Activated B cell treated with CpG ODN at 0.5 μM for 24 hours (primary cell): ENCODE results near the gene KRTAP5-7. TPM values are rescaled to one million over a fixed set of nuclear protein-coding genes. Genes with fewer than 3 reads are reported as not detected.

Experiments
- ATAC-seq: fragments of 200-7000 bp; cut with Tn5 transposase; one replicate; pipeline ENCODE4 v1.10.0; 2021; ENCODE audit warnings: low read depth, mild to moderate bottlenecking, moderate library complexity
- CTCF ChIA-PET: fragments of 350-600 bp; sonication (Branson Sonifier 250); formaldehyde crosslinking; loops from one replicate; lab custom pipeline; 2021; ENCODE audit warnings: antibody characterized with exemption; lab: Charles Lee
- POLR2A ChIA-PET: fragments of 350-600 bp; sonication (Branson Sonifier 250); formaldehyde crosslinking; loops from one replicate; lab custom pipeline; 2021; ENCODE audit warnings: antibody characterized with exemption; lab: Charles Lee
- DNase-seq: peaks from one replicate; pipeline ENCODE4 v3.0.0; 2022
- H3K27ac Mint-ChIP-seq: one replicate; pipeline ENCODE4 v1.8.0; 2020; ENCODE audit warnings: mixed read lengths
- H3K27me3 Mint-ChIP-seq: one replicate; pipeline ENCODE4 v1.8.0; 2021; ENCODE audit warnings: mixed read lengths
- H3K36me3 Mint-ChIP-seq: one replicate; pipeline ENCODE4 v1.8.0; 2021; ENCODE audit warnings: low read depth, mixed read lengths
- H3K4me1 Mint-ChIP-seq: one replicate; pipeline ENCODE4 v1.8.0; 2021; ENCODE audit warnings: mixed read lengths
- H3K4me3 Mint-ChIP-seq: one replicate; pipeline ENCODE4 v1.8.0; 2020; ENCODE audit warnings: mild to moderate bottlenecking, mixed read lengths
- H3K9me3 Mint-ChIP-seq: one replicate; pipeline ENCODE4 v1.8.0; 2020; ENCODE audit warnings: mixed read lengths
- intact Hi-C: fragments of 100-400 bp; cut with micrococcal nuclease; formaldehyde crosslinking; loops from one replicate; pipeline ENCODE4 v1.15.1; 2024
- total RNA-seq: library from RNA; stranded (reverse); gene quantifications from 2 replicates; pipeline ENCODE4 v1.2.3, GENCODE V29; 2022
- TF ChIP-seq, protein P1 (sequence below): fragments of 200-600 bp; IDR thresholded peaks from one replicate; pipeline ENCODE4 v1.8.0; 2022; ENCODE audit warnings: antibody characterized with exemption, mild to moderate bottlenecking

Gene KRTAP5-7
- total RNA-seq, 1 donor from 2014 or later: 0.49 TPM

DNA sequence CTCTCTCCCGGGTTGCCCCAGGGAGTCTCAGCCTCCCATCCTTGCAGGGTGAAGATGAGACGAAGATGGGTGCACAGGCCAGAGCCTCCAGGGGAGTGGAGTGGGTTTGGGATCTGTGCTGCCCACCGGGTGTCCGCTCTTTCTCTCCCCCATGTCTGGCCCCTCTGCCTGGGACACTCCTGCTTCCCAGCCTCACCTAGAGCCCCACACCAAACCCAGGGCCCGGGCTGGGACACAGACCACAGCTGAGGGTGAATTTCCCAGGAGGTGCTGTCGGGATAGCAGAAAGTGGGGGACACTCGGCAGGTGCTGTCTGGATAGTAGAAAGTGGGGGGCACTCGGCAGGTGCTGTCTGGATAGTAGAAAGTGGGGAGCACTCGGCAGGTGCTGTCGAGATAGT, 25.0 kb upstream of the KRTAP5-7 start:
- intact Hi-C loops: no loop called here
- peaks cover 82% of the 10 kb centered on the region for H3K36me3 Mint-ChIP-seq
- TF ChIP-seq, protein P1, sequence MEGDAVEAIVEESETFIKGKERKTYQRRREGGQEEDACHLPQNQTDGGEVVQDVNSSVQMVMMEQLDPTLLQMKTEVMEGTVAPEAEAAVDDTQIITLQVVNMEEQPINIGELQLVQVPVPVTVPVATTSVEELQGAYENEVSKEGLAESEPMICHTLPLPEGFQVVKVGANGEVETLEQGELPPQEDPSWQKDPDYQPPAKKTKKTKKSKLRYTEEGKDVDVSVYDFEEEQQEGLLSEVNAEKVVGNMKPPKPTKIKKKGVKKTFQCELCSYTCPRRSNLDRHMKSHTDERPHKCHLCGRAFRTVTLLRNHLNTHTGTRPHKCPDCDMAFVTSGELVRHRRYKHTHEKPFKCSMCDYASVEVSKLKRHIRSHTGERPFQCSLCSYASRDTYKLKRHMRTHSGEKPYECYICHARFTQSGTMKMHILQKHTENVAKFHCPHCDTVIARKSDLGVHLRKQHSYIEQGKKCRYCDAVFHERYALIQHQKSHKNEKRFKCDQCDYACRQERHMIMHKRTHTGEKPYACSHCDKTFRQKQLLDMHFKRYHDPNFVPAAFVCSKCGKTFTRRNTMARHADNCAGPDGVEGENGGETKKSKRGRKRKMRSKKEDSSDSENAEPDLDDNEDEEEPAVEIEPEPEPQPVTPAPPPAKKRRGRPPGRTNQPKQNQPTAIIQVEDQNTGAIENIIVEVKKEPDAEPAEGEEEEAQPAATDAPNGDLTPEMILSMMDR: no peak
- H3K4me1 Mint-ChIP-seq: peaks cover 1% of the 10 kb centered on the region
- CTCF ChIA-PET: no interaction called here
- peaks cover 4% of the 10 kb centered on the region for H3K9me3 Mint-ChIP-seq
- DNase-seq (peak; percentile 5), ATAC-seq (no peak)
- no peak overlapping the region for H3K27ac Mint-ChIP-seq
- POLR2A ChIA-PET: no interaction called here
- H3K4me3 Mint-ChIP-seq: no peak overlapping the region
- no peaks in the 10 kb centered on the region for H3K27me3 Mint-ChIP-seq

DNA sequence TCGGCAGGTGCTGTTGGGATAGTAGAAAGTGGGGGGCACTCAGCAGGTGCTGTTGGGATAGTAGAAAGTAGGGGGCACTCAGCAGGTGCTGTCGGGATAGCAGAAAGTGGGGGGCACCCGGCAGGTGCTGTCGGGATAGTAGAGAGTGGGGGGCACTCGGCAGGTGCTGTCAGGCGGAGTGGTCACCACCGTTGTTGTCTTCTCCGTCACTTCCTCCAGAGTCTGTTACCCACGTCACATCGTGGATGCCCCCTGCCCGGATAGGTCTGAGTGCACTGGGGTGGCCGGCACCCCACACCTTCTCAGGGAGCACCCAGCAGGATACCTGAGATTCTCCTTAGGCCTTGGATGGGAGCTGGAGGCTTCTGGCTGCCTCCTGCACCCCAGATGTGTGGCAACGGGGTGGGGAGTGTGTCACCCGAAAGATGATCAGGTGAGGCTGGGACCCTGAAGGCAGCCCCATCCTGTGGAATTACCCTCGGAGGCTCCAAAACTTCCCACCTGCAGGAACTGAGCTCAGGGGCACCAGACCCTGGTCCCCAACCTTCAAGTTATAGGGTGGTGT, 24.1 kb upstream of the KRTAP5-7 start:
- DNase-seq: no peak
- Mint-ChIP-seq H3K27ac (no peak overlapping the region), H3K9me3 (peaks cover 6% of the 10 kb centered on the region), H3K36me3 (peaks cover 76% of the 10 kb centered on the region), H3K27me3 (no peaks in the 10 kb centered on the region), H3K4me1 (peaks cover 1% of the 10 kb centered on the region), H3K4me3 (no peak overlapping the region)
- ChIA-PET CTCF (no interaction called here), POLR2A (no interaction called here)
- no peak for ATAC-seq
- intact Hi-C loops: no loop called here
- TF ChIP-seq, protein P1: no peak

DNA sequence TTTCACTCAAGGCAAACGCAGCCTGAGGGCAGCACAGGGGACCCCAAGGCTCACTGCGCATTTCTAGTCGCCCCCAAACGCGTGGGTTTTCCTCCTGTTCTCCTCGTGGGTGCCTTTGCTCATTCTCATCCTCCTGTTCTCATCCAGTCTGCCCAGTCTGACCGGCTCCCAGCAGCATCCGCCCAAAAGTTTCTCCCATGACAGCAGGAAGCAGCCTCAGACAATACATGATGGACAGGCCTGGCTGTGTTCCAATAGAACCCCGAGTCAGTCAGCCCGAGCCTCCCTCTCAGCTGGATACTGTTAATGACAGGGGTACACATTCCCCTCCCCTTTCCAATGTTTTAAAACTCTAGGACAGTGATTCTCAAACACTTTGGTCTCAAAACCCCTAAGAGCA, 22.5 kb upstream of the KRTAP5-7 start:
- ChIA-PET CTCF (no interaction called here), POLR2A (no interaction called here)
- DNase-seq (no peak), ATAC-seq (no peak)
- Mint-ChIP-seq H3K4me1 (peaks cover 1% of the 10 kb centered on the region), H3K27ac (no peak overlapping the region), H3K4me3 (no peak overlapping the region), H3K36me3 (peaks cover 61% of the 10 kb centered on the region), H3K27me3 (no peaks in the 10 kb centered on the region), H3K9me3 (peaks cover 20% of the 10 kb centered on the region)
- intact Hi-C loops: no loop called here
- TF ChIP-seq, protein P1: no peak

DNA sequence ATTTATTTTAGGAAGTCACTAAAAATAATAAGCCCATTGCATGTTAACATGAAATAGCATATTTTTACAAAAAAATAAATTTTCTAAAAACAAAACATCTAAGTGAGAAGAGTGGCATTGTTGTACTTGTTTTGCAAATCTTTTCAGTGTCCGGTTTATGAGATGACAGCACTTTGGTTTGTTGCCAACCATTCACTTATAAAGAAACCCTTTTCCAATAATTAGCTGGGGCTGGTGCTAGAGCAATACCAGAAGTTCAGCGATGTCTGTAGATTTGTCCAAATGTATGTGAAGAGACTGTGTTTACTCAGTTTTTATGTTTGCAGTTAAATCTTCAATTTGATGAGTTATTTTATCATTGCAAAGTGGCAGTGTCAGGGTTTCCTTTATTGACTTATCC, 22.1 kb upstream of the KRTAP5-7 start:
- Mint-ChIP-seq H3K4me1 (peaks cover 1% of the 10 kb centered on the region), H3K9me3 (peaks cover 24% of the 10 kb centered on the region), H3K4me3 (no peak overlapping the region), H3K27ac (no peak overlapping the region), H3K36me3 (peaks cover 57% of the 10 kb centered on the region), H3K27me3 (no peaks in the 10 kb centered on the region)
- intact Hi-C loops: no loop called here
- ATAC-seq (no peak), DNase-seq (no peak)
- ChIA-PET POLR2A (no interaction called here), CTCF (no interaction called here)
- TF ChIP-seq, protein P1: no peak

DNA sequence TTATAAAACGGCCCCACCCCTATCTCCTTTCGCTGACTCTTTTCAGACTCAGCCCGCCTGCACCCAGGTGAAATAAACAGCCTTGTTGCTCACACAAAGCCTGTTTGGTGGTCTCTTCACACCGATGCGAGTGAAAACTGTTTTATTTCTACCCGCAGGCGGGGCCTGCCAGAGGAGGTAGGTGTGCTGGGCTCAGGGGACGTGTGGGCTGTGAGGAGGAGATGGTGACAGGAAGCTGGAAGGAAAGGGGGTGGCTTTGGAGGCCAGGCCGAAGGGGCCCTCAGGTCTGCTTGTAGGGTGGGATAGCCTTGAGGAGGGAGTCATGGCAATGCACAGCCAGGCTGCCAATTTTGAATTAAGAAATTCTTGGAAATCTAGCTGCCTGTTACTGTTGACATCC, 21.3 kb upstream of the KRTAP5-7 start:
- Mint-ChIP-seq H3K4me1 (peaks cover 1% of the 10 kb centered on the region), H3K4me3 (no peak overlapping the region), H3K36me3 (peaks cover 50% of the 10 kb centered on the region), H3K9me3 (peaks cover 26% of the 10 kb centered on the region), H3K27ac (no peak overlapping the region), H3K27me3 (no peaks in the 10 kb centered on the region)
- ChIA-PET CTCF (no interaction called here), POLR2A (no interaction called here)
- ATAC-seq (no peak), DNase-seq (no peak)
- TF ChIP-seq, protein P1: no peak
- intact Hi-C loops: no loop called here
